Upper lobe of left lung (tissue), 6 donors: Measurements from ENCODE around the gene BCHE. TPM values are rescaled to one million over a fixed set of nuclear protein-coding genes. Genes with fewer than 3 reads are reported as not detected.

Experiments used
- ATAC-seq, 2 donors: fragments of 200-7000 bp; cut with Tn5 transposase; one replicate each; pipeline ENCODE4 v1.9.1; 2022; ENCODE audit warnings: mild to moderate bottlenecking in 2 of 2, moderate library complexity in 2 of 2; ENCODE audit not compliant: low FRiP score in 2 of 2
- DNase-seq, 2 donors: peaks; one replicate each; pipeline ENCODE4 v3.0.0-alpha.2; 2019 to 2020
- H3K27ac ChIP-seq, 4 donors: fragments of 200-600 bp; sonication (generic); one replicate each; pipeline ENCODE4 v1.5.1; 2016 to 2019
- H3K27me3 ChIP-seq, 4 donors: fragments of 200-600 bp; sonication (generic); one replicate each; pipeline ENCODE4 v1.5.1; 2017 to 2019
- H3K36me3 ChIP-seq, 4 donors: fragments of 200-600 bp; sonication (generic); one replicate each; pipeline ENCODE4 v1.5.1; 2016 to 2019
- H3K4me1 ChIP-seq, 4 donors: fragments of 200-600 bp; sonication (generic); one replicate each; pipeline ENCODE4 v1.5.1; 2018 to 2019
- H3K4me3 ChIP-seq, 4 donors: fragments of 200-600 bp; sonication (generic); one replicate each; pipeline ENCODE4 v1.5.1; 2017 to 2019; ENCODE audit warnings: mild to moderate bottlenecking in 2 of 4, moderate library complexity in 1 of 4
- H3K9me3 ChIP-seq, 4 donors: fragments of 200-600 bp; sonication (generic); one replicate each; pipeline ENCODE4 v1.5.1; 2018 to 2019
- CTCF ChIP-seq, 6 experiments: fragments of 450-650 bp in 4 of 6; fragments of 200-600 bp in 2 of 6; sonication (generic) in 2 of 6; IDR thresholded peaks; one replicate each; pipeline ENCODE4 v1.5.1; 2016 to 2019; ENCODE audit warnings: antibody characterized with exemption in 6 of 6
- EP300 ChIP-seq, 4 donors: sonication (generic); formaldehyde crosslinking; IDR thresholded peaks; one replicate each; pipeline ENCODE4 v1.5.1; 2017; ENCODE audit warnings: antibody characterized with exemption in 4 of 4, control low read depth in 2 of 4
- POLR2A ChIP-seq, 4 donors: fragments of 450-650 bp; IDR thresholded peaks; one replicate each; pipeline ENCODE4 v1.5.1; 2016 to 2017; ENCODE audit warnings: antibody characterized with exemption in 4 of 4, mild to moderate bottlenecking in 2 of 4
- POLR2AphosphoS5 ChIP-seq, 2 donors: sonication (generic); formaldehyde crosslinking; IDR thresholded peaks; one replicate each; pipeline ENCODE4 v1.5.1; 2017; ENCODE audit warnings: antibody characterized with exemption in 2 of 2
- WGBS, 2 donors: methylation state at CpG; one replicate each; pipeline ENCODE4 v1.1.5; 2017 to 2018; 5-methylcytosine and 5-hydroxymethylcytosine counted together
- total RNA-seq, 6 donors: library from RNA; depleted of rRNA in 4 of 6; stranded (reverse); fragments of >200 nt in 4 of 6; gene quantifications; one replicate each; pipeline versions ENCODE4 v1.1.0 to v1.2.1, GENCODE V29; 2016 to 2021
- donor health status: DM: no; HTN: no; CAD: no; lungs with moderate emphysema.
- donor health status: DM: no; HTN: yes; CAD: no; lungs with severe emphysema.

The BCHE gene
- total RNA-seq, 6 donors from 2014 or later = 1.0 to 6.3 (median 2.3) TPM

- 30 to 54% methylated on average over 2 of the region's 2 CpGs for WGBS, 2 donors
- no peaks in the 10 kb centered on the region for H3K27me3 ChIP-seq
- DNase-seq = no peak
- TF ChIP-seq POLR2A (IDR thresholded peaks at IDR 0.05) = no peak
- no peak for TF ChIP-seq CTCF (IDR thresholded peaks at IDR 0.05)
- TF ChIP-seq EP300 (IDR thresholded peaks at IDR 0.05) = no peak
- TF ChIP-seq POLR2AphosphoS5 (IDR thresholded peaks at IDR 0.05) = no peak
- ATAC-seq = no peak
- no peaks in the 10 kb centered on the region for H3K4me1 ChIP-seq
- H3K27ac ChIP-seq = no peak overlapping the region
- H3K9me3 ChIP-seq = no peaks in the 10 kb centered on the region
- no peaks in the 10 kb centered on the region for H3K36me3 ChIP-seq
- no peak overlapping the region for H3K4me3 ChIP-seq
These were observed 40.5 kb downstream of the BCHE start for GRCh38 chr3:165796701-165797100.

- TF ChIP-seq POLR2A (IDR thresholded peaks at IDR 0.05) (no peak), EP300 (IDR thresholded peaks at IDR 0.05) (no peak), CTCF (IDR thresholded peaks at IDR 0.05) (no peak), POLR2AphosphoS5 (IDR thresholded peaks at IDR 0.05) (no peak)
- no peaks in the 10 kb centered on the region for H3K9me3 ChIP-seq
- DNase-seq = no peak
- no peak overlapping the region for H3K27ac ChIP-seq
- WGBS, 2 donors = 77 to 80% methylated on average over 4 of the region's 4 CpGs
- H3K27me3 ChIP-seq = no peaks in the 10 kb centered on the region
- H3K4me1 ChIP-seq = no peaks in the 10 kb centered on the region
- H3K4me3 ChIP-seq = no peak overlapping the region
- ATAC-seq = no peak
- H3K36me3 ChIP-seq = no peaks in the 10 kb centered on the region
These were observed 48.7 kb downstream of the BCHE start for GRCh38 chr3:165788531-165788930.

- no peak for DNase-seq
- Histone ChIP-seq H3K4me1 (no peaks in the 10 kb centered on the region), H3K27me3 (no peaks in the 10 kb centered on the region), H3K9me3 (no peaks in the 10 kb centered on the region), H3K36me3 (no peaks in the 10 kb centered on the region), H3K27ac (no peak overlapping the region), H3K4me3 (no peak overlapping the region)
- TF ChIP-seq POLR2A (IDR thresholded peaks at IDR 0.05) (no peak), POLR2AphosphoS5 (IDR thresholded peaks at IDR 0.05) (no peak), EP300 (IDR thresholded peaks at IDR 0.05) (no peak), CTCF (IDR thresholded peaks at IDR 0.05) (no peak)
- WGBS, 2 donors = 87% methylated on average over 4 of the region's 4 CpGs
- ATAC-seq = no peak
These were observed 51.2 kb downstream of the BCHE start for GRCh38 chr3:165786013-165786412.

- no peak overlapping the region for H3K4me3 ChIP-seq
- no peaks in the 10 kb centered on the region for H3K36me3 ChIP-seq
- no peaks in the 10 kb centered on the region for H3K4me1 ChIP-seq
- DNase-seq (no peak), ATAC-seq (no peak)
- H3K27me3 ChIP-seq = no peaks in the 10 kb centered on the region
- no peak for TF ChIP-seq EP300 (IDR thresholded peaks at IDR 0.05)
- no peak for TF ChIP-seq POLR2A (IDR thresholded peaks at IDR 0.05)
- no peak for TF ChIP-seq POLR2AphosphoS5 (IDR thresholded peaks at IDR 0.05)
- TF ChIP-seq CTCF (IDR thresholded peaks at IDR 0.05) = no peak
- 84 to 89% methylated on average over 3 of the region's 3 CpGs for WGBS, 2 donors
- H3K9me3 ChIP-seq = no peaks in the 10 kb centered on the region
- H3K27ac ChIP-seq = no peak overlapping the region
These were observed 52.9 kb downstream of the BCHE start for GRCh38 chr3:165784337-165784736.

GRCh38 chr3:165783383-165783782 is 53.8 kb downstream of the BCHE start:
- Histone ChIP-seq H3K27ac (no peak overlapping the region), H3K9me3 (no peaks in the 10 kb centered on the region), H3K4me3 (no peak overlapping the region), H3K4me1 (no peaks in the 10 kb centered on the region), H3K27me3 (no peaks in the 10 kb centered on the region), H3K36me3 (no peaks in the 10 kb centered on the region)
- DNase-seq = no peak
- 44 to 50% methylated on average over 1 of the region's 1 CpG for whole genome bisulfite sequencing, 2 donors
- ATAC-seq = no peak
- TF ChIP-seq CTCF (IDR thresholded peaks at IDR 0.05) (no peak), EP300 (IDR thresholded peaks at IDR 0.05) (no peak), POLR2A (IDR thresholded peaks at IDR 0.05) (no peak), POLR2AphosphoS5 (IDR thresholded peaks at IDR 0.05) (no peak)
